Mammary epithelial cell (primary cell): ENCODE data around the gene UBLCP1.

ENCODE experiments used
- CTCF ChIP-seq, 2 donors: IDR thresholded peaks in 1 of 2; conservative IDR thresholded peaks in 1 of 2; 2 replicates each; pipeline ENCODE4 v1.5.1; 2011 to 2012; ENCODE audit warnings: inconsistent platforms in 2 of 2, low read length in 2 of 2, mild to moderate bottlenecking in 2 of 2, control low read depth in 1 of 2, low read depth in 1 of 2; ENCODE audit not compliant: insufficient read depth in 1 of 2; ENCODE audit errors: extremely low read depth in 1 of 2
- EZH2 ChIP-seq: IDR thresholded peaks from 2 replicates; pipeline ENCODE4 v1.6.1; 2012; ENCODE audit warnings: low read length, inconsistent platforms, borderline replicate concordance

GRCh38 chr5:159227452-159227851 lies 35.6 kb upstream of the UBLCP1 start:
- no peak for TF ChIP-seq CTCF (conservative IDR thresholded peaks at IDR 0.05 in 1 of 2, IDR thresholded peaks at IDR 0.05 in 1 of 2; ENCODE audit: extremely low read depth in 1 of 2, insufficient read depth in 1 of 2, low read depth in 1 of 2, low read length in 2 of 2)
- TF ChIP-seq EZH2, result no peak
